ENCODE measurements around the gene GANAB.
"Not testable (repeated sequence)": the region's sequence is repeated elsewhere in the genome, so short reads cannot be mapped to it uniquely, and the experiment has no call there.

The GANAB gene

GRCh38 chr11:62621567-62622470 is 24.6 kb downstream of the GANAB start, which contains the start of gene B3GAT3:
TSS of gene B3GAT3 (minus strand) at chr11:62621986. CDS start at chr11:62621947, 39 bp downstream.
- DNase-seq (ENCODE audit: low spot score) = peak; percentile 99

DNA sequence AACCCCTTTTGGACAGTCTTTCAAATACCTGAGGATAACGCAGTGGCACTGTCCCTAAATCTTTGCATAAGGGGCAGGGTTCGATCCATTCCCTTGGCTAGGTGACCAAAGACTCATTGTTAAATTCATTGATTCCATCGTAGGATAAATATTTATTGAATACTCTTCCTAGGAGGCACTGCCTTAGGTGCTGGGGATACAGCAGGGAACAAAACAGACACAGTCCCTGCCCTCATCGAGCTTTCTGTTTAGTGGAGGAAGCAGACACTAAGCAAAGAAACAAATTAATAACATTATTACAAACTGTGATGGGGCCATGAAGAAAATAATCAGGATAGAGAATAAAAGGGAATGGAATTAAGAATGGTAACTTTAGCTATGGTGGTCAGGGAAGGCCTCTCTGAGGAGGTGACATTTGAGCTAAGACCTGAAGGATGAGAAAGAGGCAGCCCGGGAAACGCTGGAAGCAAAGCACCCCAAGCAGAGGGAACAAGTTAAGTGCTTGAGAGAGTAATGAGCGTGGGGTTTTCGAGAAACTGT is 25.3 kb downstream of the GANAB start:
- DNase-seq (ENCODE audit: low spot score) = no peak

GRCh38 chr11:62616957-62617356 is 29.5 kb downstream of the GANAB start:
- not testable (repeated sequence) for DNase-seq (ENCODE audit: low spot score)

DNA sequence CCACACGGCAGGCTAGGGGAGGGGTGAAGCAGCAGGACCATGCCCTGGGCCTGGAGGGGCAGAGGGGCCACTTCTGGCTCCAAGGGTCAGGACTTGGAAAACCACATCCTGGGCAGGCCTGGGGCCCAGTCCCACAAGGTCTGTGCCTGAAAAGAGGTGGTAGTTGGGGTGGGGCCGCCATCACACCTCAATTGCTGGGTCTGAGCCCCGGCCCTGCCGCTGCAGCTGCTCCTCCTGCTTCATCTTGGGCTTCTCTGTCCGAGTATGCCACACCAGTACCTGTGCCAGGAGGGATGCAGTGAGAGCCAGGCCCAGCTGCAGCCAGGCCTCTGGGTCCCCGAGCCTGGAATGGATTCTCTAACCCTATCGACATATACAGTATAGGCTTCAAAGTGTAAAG is 30.9 kb downstream of the GANAB start:
- DNase-seq (ENCODE audit: low spot score) = no peak

DNA sequence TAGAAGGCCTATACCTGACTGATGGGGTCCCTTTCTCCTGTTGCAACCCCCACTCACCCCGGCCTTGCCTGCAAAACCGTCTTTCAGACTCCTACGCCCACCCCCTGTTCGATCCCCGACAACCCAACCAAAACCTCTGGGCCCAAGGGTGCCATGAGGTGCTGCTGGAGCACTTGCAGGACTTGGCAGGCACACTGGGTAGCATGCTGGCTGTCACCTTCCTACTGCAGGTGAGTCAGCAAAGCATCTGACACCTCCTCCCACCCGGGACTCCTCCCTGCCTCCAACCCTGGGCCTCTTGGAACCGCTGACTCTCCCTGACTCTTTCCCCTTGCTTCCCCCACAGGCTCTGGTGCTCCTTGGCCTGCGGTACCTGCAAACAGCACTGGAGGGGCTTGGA is 32.1 kb downstream of the GANAB start:
- DNase-seq (ENCODE audit: low spot score) = no peak

- no peak for DNase-seq (ENCODE audit: low spot score)
Measured at GRCh38 chr11:62613291-62613778, 33.1 kb downstream of the GANAB start.

- DNase-seq (ENCODE audit: low spot score) = peak; percentile 96
Measured at GRCh38 chr11:62612366-62613290, 33.8 kb downstream of the GANAB start, which contains the start of the genes EML3 and ROM1. TSS of gene EML3 (minus strand) at chr11:62612775. CDS start at chr11:62612457, 318 bp downstream. TSS of gene ROM1 (plus strand) at chr11:62613257. CDS start at chr11:62613282, 25 bp downstream.

DNA sequence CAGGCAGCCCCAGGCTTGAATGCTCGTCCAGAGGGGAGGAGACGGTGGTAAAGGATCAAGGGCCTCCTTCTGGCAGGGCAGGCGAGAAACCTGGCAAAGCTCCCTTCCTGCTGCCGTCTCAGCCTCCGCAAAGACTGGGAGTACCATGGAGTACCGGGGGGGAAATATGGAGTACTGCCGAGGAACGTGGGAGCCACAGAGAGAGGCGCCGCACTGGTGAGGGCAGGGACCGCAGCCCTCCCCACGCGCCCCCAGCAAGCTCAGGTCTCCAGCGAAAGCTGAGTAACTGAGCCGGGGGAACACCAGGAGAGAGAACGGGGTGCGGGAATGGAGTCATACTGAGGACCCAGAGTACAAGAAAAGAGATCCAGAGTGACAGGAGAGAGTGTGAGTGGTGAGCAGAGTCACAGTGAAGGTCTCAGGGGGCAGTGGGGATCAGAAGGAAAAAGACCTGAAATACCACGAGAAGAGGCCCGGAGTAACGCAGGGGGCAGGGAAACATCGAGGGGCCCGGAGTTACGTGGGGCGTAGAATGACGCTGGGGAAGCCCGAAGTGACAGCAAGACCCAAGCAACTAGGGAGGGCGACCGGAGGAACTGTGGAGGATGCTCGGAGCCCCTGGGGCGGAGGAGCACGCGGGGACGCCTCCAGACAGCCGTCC is 34.6 kb downstream of the GANAB start:
- DNase-seq (ENCODE audit: low spot score) = peak; percentile 56

DNA sequence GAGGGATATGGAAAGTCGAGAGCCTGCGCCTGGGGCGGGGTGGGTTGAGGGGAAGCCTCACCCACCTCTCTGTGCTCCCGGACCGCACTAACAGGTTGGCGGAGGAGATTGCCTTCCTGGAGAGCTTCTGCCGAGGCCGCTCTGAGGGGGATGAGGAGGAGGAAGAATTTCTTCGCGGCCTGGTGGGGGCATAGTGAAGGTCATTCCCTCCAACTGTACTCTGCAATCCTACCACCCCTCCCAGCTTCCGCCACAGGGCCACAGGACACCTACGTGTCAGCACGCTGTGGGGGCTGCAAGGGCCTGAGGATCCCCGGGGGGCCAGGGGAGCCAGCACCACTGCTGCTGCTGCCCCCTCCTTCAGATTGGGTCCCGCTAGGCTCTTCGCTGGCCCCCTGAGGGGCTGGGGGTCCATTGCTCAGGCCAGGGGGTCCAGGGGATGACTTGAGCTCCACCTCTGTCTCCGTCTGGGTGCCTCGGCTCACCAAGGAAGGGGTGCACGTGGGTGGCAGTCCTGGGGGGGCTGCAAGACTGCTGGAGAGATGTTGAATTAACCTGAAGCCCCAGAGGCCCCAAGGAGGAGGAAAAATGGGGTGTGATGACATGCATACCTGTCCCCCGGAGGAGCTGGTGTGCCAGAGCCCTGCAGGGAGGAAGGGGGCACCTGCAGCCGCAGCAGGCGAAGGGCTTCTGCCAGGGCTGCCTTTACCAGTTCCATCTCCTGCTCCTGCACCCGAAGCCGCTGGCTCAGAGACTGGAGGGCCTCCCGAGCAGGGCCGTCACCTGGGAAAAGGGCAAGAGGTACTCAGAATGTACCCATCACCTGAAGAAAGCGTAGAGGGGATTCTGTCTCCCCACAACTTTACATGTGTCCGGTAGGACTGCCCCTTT is 35.4 kb downstream of the GANAB start:
- no peak for DNase-seq (ENCODE audit: low spot score)

- DNase-seq (ENCODE audit: low spot score) = no peak
Measured at GRCh38 chr11:62610403-62610802, 36.0 kb downstream of the GANAB start.

- DNase-seq (ENCODE audit: low spot score) = no peak
Measured at GRCh38 chr11:62608776-62609175, 37.6 kb downstream of the GANAB start.

DNA sequence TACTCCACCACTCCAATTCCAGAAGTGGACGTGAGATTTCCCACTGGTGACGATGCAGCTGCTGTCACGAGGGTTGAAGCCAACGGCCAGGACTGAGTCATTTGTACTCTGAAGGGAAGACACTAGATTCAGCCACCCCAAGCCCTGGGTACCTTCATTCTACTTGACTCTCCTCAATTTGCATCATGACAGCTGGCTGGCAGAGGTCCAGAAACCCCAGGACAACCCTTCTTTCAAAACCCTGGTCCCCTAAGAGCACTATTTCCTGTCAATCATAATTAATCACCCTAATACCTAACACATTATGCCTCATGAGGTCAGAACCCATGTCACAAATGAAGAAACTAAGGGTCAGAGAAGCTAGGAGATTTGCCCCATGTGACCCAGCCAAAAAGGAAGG is 38.7 kb downstream of the GANAB start:
- DNase-seq (ENCODE audit: low spot score) = no peak

DNA sequence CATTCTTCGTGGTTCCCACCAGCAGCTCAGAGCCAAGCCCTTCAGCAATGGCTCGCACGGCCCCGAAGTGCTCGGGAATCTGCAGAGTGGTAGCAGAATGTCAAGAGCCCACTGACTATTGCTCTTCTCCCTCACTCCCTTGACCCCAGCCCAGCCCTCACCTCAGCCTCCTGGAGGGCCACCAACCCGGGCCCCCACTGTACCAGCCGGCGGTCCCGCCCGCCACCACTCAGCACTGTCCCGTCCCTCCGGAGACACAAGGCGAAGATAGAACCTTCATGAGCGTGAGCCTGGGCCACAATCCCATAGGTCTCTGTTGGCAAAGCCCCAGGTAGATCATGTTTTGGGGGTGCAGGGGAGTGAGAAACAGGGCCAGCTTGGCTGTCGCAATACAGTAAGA is 40.5 kb downstream of the GANAB start:
- no peak for DNase-seq (ENCODE audit: low spot score)

- no peak for DNase-seq (ENCODE audit: low spot score)
Measured at GRCh38 chr11:62605467-62605866, 40.9 kb downstream of the GANAB start.

DNA sequence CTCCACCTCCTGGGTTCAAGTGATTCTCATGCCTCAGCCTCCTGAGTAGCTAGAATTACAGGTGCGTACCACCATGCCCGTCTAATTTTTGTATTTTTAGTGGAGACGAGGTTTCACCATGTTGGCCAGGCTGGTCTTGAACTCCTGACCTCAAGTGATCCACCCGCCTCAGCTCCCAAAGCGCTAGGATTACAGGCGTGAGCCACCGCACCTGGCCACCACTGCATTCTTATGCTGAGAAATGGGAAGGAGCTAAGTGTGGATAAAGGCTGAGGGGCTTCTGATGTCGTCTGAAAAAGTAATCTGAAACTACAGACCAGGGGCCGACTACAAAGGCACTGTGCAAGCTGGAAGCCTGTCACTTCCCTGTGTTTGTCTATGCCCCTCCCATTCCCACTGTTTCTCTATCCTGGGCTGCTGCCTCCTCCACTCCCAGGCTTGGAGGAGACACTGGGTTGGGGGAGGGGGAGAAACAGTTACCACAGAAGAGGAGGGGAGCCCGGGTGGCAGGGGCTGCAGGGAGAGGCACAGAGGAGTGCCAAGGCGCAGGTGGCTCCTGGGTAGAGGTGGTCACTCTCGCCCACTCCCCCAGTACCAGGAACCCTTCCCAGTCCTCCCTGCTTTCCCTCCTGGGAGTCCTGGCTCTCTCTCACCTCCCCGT is 41.8 kb downstream of the GANAB start:
- peak; percentile 40 for DNase-seq (ENCODE audit: low spot score)

GRCh38 chr11:62603776-62604299 is 42.6 kb downstream of the GANAB start:
- no peak for DNase-seq (ENCODE audit: low spot score)

- no peak for DNase-seq (ENCODE audit: low spot score)
Measured at GRCh38 chr11:62603072-62603408, 43.4 kb downstream of the GANAB start.

DNA sequence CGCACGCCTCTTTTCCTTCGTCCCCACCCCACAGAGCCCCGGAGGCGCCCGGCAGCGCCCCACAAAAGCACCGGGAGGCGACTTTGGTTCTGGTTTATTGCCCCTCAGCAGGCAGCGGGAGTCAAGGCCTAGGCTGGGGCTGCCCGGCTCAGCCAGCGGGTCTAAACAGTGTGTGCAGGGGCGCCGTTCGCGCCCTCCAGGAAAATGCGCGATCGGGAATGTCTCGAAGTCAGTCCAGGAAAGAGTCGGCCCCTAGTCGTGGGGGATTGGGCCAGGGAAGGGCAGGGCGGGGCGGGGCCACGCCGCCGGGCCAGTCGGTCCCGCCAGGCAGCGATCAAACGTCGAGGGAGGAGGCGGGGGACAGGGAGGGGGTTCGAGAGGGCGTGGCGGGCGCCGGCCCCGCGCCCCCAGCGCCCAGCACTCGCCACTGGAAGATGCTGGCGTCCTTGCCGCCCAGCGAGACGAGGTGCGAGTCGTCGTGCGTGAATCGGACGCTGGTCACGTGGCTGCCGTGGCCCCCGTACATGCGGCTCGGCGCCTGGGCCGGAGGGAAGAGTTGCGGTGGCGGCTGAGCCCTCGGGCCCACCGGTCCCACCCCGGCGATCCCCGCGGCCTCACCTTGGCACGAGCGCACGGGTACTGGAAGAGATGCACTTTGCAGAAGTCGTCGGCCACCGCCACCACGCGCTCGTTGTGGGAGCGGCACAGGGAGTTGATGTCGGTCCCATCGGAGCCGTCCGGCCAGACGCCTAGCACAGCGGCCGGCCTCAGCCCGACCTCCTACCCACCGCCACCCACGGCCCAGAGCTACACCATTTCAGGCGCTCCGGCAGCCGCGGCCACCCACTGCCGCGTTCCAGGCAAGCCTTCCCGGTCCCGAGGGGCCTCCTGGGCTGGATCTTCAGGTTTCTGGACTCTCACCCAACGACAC is 44.0 kb downstream of the GANAB start:
- peak; percentile 84 for DNase-seq (ENCODE audit: low spot score)
